ENCODE data around the gene TEAD1.
"Not testable (repeated sequence)": the region's sequence is repeated elsewhere in the genome, so short reads cannot be mapped to it uniquely, and the experiment has no call there.

The TEAD1 gene

DNA sequence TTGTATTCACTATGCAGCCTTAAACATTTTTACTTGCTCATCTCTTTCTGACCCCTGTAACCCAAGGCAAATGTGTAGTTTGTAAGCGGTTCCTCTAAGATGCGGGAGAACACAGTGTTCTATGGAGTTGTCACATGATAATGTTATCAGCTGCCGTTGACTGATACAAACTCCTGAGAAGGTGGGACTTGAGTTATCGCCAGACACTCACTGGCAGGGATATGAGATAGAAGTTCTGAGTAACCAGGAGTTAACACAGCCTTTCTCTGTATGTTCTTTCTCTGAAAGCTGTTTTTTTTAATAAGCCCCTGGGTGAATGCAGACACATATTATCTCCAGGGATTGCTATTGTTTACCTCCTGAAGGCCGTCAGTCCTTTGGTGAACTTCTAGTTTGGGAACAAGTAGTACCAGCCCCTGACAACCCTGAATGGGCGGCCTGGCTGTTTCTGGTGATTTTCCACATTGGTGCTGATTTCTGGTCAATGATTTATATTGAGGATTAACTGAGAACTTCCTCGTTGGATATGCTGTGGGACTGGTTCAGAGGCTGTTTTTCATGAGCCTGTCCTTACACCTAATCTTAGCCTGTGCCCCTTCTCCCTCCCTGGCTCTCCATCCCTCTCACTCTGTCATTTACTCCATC is 179.6 kb downstream of the TEAD1 start:
- H3K4me3 ChIP-seq (ENCODE audit: low read depth, low read length), result no peak overlapping the region

GRCh38 chr11:12854297-12854661 is 180.1 kb downstream of the TEAD1 start:
- H3K4me3 ChIP-seq (ENCODE audit: low read depth, low read length), result no peak overlapping the region

- H3K4me3 ChIP-seq (ENCODE audit: low read depth, low read length), result no peak overlapping the region
Observed at GRCh38 chr11:12854829-12855228, 180.6 kb downstream of the TEAD1 start.

GRCh38 chr11:12856338-12856737 is 182.1 kb downstream of the TEAD1 start:
- H3K4me3 ChIP-seq (ENCODE audit: low read depth, low read length), result no peak overlapping the region

DNA sequence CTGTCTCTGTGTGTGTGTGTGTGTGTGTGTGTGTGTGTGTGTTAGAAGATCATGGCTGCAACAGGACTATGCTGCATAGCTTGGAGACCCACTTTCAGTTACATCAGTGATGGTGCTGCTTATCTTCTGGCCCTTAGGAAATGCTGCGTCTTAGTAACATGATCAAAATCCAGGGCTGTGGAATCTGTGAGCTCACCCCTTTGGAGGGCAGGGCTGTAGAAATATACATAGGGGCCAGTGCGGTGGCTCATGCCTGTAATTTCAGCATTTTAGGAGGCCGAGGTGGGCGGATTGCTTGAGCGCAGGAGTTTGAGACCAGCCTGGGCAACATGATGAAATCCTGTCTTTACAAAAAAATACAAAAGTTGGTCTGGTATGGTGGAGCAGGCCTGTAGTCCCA is 183.4 kb downstream of the TEAD1 start:
- no peak overlapping the region for H3K4me3 ChIP-seq (ENCODE audit: low read depth, low read length)

- H3K4me3 ChIP-seq (ENCODE audit: low read depth, low read length), result no peak overlapping the region
Observed at GRCh38 chr11:12859872-12860657, 185.8 kb downstream of the TEAD1 start.

DNA sequence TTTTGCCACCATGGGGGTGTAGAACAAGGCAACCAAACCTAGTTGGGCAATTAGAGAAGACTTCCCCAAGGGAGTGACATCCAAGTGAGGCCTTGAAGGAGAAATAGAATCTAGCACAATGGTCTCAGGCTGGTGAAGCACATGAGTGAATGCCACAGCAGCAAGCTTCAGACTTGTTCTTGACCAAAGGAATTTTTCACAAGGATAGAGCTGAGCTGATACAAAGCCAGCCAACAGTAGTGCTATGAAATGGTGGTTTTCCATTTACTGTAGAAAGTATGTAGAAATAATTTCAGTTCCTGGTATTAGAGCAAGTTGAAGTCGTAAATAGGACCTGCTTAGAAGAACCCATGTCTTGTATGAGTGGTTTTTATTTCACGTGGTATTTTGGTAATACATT is 186.6 kb downstream of the TEAD1 start:
- H3K4me3 ChIP-seq (ENCODE audit: low read depth, low read length), result no peak overlapping the region

DNA sequence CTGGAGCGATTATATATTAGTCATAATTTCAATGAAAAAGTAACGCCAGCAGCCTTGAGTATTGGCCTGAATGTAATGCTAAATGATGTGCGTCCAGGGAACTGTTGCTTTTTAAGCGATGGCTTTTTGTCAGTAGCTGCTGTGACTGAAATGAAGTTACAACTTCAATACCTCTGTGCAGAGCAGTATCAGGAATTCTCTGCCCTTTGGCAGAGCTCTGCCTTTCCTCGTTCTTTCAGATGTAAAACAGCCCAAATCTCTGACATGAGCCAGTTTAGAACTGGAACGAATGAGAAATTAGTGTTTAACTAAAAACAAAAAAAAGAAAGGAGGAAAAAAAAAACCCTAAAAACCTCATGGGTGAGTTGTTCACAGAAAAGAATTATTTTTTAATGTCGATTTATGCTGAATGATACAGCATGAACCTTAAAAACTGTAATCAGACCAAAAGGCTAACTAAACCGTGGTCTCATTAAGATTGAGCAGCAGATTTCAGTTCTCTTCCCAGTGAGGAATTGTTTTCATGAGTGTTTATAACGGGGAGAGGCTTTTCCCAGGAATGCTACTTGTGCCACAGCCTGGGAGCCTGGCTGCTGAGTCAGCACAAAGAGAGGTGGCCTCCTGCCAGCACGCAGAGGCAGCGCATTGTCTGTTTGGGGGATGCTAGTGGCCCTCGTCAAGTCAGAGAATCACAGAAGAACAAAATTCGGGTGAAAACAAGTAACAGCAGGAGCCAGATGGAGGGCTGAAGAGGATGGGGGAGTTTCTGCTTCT is 188.7 kb downstream of the TEAD1 start:
- H3K4me3 ChIP-seq (ENCODE audit: low read depth, low read length), result no peak overlapping the region

DNA sequence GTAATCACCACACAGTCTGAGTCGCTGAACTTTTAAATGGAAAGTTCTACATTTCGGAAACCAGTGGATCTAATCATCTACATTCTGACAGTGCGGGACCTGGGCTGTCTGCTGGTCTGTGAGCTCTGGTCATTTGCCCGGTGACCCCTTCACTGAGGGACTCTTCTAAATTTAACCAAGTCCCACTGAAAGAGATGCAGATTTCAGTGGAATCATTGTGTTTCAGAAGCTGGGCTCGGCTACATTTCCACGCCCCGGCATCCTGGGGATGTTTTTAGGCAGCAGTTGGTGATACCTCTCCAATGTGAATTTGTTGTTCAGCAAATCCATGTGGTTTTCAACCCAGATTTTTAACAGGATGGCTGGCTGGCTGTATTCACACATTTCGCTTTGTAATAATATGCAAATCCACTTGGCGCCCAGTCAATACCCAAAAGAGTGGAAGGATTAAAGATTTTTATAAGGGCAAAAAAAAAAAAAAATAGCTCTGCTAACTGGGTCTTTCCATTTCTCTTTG is 189.4 kb downstream of the TEAD1 start:
- no peak overlapping the region for H3K4me3 ChIP-seq (ENCODE audit: low read depth, low read length)

- no peak overlapping the region for H3K4me3 ChIP-seq (ENCODE audit: low read depth, low read length)
Observed at GRCh38 chr11:12864316-12865156, 190.3 kb downstream of the TEAD1 start.

GRCh38 chr11:12865863-12866595 is 191.8 kb downstream of the TEAD1 start:
- H3K4me3 ChIP-seq (ENCODE audit: low read depth, low read length), result no peak overlapping the region

- H3K4me3 ChIP-seq (ENCODE audit: low read depth, low read length), result no peak overlapping the region
Observed at GRCh38 chr11:12867531-12867930, 193.3 kb downstream of the TEAD1 start.

DNA sequence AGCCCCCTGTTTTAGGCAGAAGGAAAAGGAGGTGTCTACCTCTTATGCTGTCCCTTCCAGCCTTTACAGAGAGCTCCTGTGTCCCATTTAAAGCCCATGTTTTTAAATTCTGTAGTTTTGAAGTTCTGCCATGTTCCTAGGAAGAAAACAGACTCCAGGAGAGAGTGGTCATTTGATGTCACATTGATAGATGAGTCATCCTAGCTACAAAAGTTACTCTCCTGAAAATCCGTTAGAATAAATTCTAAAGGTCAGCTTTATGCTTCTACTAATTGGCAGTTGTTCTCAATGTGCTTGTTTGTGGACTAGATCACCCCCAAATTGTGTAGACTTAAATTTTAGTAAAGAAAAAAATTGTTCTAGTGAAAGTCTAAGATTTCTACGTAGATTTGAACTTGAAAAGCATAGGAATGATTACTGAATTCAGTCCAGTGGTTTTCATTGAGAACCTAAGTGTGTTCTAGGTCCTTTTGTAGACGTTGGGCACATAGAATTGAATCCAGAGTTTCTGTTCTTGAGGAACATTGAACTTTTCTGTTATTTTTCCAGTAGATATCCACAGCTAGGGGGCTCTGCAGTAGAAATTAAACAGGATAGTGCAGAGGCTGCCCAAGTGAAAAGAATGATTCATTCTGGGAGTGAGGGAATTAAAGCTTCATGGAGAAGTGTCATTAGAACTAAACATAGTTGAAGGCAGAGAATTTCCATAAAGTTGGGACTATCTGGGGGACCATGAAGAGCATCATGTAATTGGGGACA is 194.3 kb downstream of the TEAD1 start:
- no peak overlapping the region for H3K4me3 ChIP-seq (ENCODE audit: low read depth, low read length)

DNA sequence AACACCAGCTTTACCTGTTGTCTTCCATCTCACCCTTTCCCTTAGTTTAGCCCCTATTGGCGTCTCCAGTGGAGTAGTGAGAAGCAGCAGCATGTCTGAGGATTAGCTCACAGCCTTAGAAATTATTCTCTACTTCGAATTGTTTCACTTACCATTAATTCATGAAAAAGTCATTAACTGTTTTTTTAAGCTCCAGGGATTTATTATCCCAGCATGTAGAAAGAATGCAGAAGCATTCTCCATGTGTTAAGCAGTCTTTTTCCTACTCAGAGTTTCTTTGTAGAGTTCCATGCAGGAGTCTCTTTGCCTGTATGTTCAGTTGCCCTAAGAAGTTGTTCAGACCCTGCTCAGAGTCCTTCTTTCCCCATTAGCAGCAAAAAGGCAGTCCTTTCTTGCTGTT is 197.0 kb downstream of the TEAD1 start:
- H3K4me3 ChIP-seq (ENCODE audit: low read depth, low read length), result no peak overlapping the region

- H3K4me3 ChIP-seq (ENCODE audit: low read depth, low read length), result no peak overlapping the region
Observed at GRCh38 chr11:12871788-12872321, 197.6 kb downstream of the TEAD1 start.

DNA sequence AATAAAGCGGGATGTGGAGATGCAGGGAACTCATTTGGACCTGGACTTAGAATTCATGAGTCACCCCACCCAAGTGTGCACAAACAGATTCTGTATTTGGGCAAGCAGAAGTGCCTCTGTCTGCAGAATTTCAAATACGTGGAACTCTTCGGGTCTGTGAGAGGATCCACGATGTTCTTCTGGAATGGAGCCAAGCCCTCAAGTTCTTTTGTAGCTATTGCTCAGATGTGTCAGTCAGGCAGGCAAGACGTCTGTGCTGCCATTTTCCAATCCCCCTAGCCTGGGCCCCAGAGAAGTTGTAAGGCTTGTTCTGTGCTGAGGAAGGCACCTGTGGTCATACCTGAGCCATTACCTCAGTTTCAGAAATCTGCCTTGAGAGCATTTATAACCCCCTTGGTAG is 202.1 kb downstream of the TEAD1 start:
- H3K4me3 ChIP-seq (ENCODE audit: low read depth, low read length), result no peak overlapping the region

- H3K4me3 ChIP-seq (ENCODE audit: low read depth, low read length), result no peak overlapping the region
Observed at GRCh38 chr11:12876988-12877387, 202.8 kb downstream of the TEAD1 start.

- not testable (repeated sequence) for H3K4me3 ChIP-seq (ENCODE audit: low read depth, low read length)
Observed at GRCh38 chr11:12877508-12877907, 203.3 kb downstream of the TEAD1 start.

GRCh38 chr11:12880327-12880726 is 206.1 kb downstream of the TEAD1 start:
- no peak overlapping the region for H3K4me3 ChIP-seq (ENCODE audit: low read depth, low read length)

Measured in iPS-11a (cell line).